Epithelial cell of esophagus (primary cell): ENCODE data around the gene UGT1A7.

Experiments
- DNase-seq: peaks from one replicate; pipeline ENCODE4 v3.0.0; 2010; ENCODE audit warnings: low read depth
- H3K4me3 ChIP-seq: 2 replicates; pipeline ENCODE4 v1.5.1; 2011; ENCODE audit warnings: mild to moderate bottlenecking, low read length, control low read depth
- TF ChIP-seq, protein P1 (sequence below): IDR thresholded peaks from 2 replicates; pipeline ENCODE4 v1.5.1; 2011; ENCODE audit warnings: low read depth, mild to moderate bottlenecking, low read length, control low read depth, inconsistent platforms; ENCODE audit not compliant: insufficient read depth; ENCODE audit errors: missing control alignments

The UGT1A7 gene

DNA sequence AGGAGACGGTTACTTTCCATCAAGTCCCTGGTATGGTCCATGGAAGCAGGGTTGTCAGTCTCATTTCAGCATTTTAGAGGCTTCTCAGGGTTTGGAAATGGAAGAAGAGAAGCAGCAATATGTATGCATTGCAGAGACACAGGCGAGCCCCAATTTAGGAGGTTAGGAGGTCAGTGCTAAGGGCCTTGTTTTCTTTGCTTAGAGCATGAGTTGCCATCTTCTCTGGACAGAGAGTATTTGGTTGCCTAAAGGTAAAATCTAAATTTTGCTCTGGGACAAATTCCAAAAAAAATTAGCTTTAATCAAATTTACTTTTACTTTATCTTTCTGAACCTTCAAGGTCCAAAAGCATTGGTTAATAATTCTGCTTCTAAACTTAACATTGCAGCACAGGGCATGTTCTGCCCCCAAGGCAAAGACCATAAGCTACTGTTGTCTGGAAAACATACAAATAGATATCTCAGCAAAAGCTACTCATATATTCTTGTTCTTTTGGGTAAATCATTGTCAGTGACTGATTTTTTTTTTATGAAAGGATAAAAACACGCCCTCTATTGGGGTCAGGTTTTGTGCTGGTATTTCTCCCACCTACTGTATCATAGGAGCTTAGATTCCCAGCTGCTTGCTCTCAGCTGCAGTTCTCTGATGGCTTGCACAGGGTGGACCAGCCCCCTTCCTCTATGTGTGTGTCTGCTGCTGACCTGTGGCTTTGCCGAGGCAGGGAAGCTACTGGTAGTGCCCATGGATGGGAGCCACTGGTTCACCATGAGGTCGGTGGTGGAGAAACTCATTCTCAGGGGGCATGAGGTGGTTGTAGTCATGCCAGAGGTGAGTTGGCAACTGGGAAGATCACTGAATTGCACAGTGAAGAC lies 10.2 kb upstream of the UGT1A7 start, which contains the start of gene UGT1A9:
Gene UGT1A9 (plus strand): TSS at position 609 of the 872 bp plus-strand sequence. CDS start 37 bp downstream, at position 646.
- no peak within 1 kb of the TSS for H3K4me3 ChIP-seq
- DNase-seq: no peak
- TF ChIP-seq, protein P1, sequence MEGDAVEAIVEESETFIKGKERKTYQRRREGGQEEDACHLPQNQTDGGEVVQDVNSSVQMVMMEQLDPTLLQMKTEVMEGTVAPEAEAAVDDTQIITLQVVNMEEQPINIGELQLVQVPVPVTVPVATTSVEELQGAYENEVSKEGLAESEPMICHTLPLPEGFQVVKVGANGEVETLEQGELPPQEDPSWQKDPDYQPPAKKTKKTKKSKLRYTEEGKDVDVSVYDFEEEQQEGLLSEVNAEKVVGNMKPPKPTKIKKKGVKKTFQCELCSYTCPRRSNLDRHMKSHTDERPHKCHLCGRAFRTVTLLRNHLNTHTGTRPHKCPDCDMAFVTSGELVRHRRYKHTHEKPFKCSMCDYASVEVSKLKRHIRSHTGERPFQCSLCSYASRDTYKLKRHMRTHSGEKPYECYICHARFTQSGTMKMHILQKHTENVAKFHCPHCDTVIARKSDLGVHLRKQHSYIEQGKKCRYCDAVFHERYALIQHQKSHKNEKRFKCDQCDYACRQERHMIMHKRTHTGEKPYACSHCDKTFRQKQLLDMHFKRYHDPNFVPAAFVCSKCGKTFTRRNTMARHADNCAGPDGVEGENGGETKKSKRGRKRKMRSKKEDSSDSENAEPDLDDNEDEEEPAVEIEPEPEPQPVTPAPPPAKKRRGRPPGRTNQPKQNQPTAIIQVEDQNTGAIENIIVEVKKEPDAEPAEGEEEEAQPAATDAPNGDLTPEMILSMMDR: no peak

- TF ChIP-seq, protein P1: no peak
- no peak for DNase-seq
- H3K4me3 ChIP-seq: no peak overlapping the region
These were observed 8.8 kb upstream of the UGT1A7 start for GRCh38 chr2:233672886-233673285.

- H3K4me3 ChIP-seq: no peak overlapping the region
- TF ChIP-seq, protein P1: no peak
- DNase-seq: no peak
These were observed 7.8 kb upstream of the UGT1A7 start for GRCh38 chr2:233673896-233674295.

DNA sequence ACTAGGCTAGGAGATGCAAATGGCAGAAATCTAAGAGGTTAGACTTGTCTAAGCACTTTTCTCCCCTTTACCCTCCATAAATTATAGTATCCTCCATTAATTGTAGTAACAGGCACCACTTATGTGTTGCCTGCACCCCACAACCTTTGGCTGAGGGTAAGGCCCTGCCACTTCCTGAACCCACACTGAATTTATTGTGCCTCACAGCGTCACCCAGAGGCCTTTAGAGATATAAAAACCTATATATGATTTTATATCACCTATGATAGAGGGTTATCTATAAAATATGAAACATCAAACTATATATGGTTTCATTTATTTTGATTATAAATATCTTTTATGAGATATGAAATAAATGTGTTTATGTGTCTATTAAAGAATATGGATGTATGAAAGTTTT lies 7.4 kb upstream of the UGT1A7 start:
- DNase-seq: no peak
- no peak overlapping the region for H3K4me3 ChIP-seq
- TF ChIP-seq, protein P1: no peak

DNA sequence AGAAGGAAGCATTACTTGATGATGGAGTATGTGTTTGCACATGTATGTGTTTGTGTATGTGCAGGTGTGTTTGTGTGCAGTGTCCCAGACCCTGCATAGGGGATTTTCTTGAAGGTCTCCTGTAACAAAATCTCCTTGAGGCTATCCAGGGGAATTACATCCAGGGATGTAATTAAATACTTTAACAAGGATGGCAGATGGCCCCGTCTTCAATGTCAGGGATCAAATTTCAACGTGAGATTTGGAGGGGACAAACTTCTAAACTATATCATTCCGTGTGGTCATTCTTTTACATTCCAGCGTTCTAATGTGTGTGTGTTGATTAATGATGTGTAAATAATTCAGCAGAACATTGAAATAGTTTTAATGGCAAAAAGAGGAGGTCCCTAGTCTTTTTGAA lies 6.7 kb upstream of the UGT1A7 start:
- DNase-seq: no peak
- no peak overlapping the region for H3K4me3 ChIP-seq
- TF ChIP-seq, protein P1: peak; percentile 5

DNA sequence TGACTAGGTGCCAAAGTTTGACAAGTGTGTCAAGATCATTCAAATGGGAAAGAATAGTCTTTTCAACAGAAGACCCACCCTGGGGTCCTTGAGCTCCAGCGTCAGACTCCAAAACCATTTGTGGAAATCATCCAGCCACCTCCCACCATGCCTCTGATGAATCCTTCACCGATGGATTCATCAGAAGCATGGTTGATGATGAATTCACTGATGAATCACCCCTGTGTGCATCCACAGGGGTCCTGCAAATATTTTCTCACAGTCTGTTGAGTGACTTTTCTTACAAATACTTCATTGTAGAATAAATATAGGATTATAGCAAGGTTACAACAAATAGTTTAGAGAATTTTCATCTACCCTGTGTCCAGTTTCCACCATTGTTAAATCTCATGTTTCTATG lies 5.7 kb upstream of the UGT1A7 start:
- TF ChIP-seq, protein P1: no peak
- H3K4me3 ChIP-seq: no peak overlapping the region
- no peak for DNase-seq
